ENCODE measurements around the gene STUB1. TPM values are rescaled to one million over a fixed set of nuclear protein-coding genes. Genes with fewer than 3 reads are reported as not detected.

Gene STUB1
- total and polyA plus RNA-seq, 2 donors (not counting 3 experiments of a cell fraction or from before 2014, with no cell fraction given), result 107 to 147 TPM

DNA sequence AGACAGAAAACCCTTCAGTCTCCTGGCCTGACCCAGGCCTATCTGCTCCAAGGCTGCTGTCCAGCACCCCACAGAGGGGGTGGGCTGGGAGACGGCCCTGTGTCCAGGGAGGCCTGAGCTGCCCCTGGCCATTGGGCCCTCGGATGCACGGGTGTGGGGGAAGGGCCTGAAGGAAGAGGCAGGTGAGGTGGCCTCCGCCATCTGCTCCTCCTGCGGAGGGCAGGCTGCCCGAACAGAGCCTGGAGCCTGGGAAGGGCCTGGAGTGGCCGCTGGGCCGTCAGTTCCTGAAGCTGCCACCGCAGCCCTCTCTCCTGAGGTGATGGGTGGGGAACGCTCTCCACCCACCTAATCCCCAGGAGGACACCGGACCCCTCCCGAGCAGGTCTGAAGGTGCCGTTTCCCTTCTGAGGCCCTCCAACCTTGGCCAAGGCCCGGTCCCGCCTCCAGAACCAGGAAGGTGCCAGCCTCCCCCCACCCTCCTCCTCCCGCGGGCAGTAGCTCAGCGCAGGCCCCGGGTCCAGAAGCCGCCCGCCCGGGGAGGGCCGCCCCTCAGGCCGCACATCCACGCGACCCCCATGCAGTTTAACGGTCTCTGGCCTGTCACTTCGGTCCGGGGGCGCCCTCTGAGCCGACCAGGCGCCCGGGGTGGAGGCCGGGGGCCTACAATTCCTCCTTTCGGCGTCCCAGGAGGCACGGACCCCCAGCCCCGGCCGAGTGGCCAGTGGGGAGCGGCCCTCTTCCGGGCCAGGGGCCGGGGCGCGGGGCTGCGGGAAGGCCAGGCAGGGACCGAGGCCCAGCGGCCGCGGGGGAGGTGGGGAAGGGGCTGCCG lies 24.6 kb downstream of the STUB1 start:
- no peak overlapping the region for H3K4me2 ChIP-seq (ENCODE audit: insufficient read depth, low read length)
- intact Hi-C loops (cut with micrococcal nuclease), result no loop called here
- no peaks in the 10 kb centered on the region for H3K36me3 ChIP-seq (ENCODE audit: control insufficient read depth in 2 of 2, extremely low read depth in 1 of 2, insufficient read depth in 2 of 2, low read length in 2 of 2)
- no peaks in the 10 kb centered on the region for H3K9me3 ChIP-seq (replicated peaks; ENCODE audit: control insufficient read depth, insufficient read depth, low read length)
- ChIA-PET CTCF (interaction anchor here (1.4 to 2.7 kb wide), 3 partner anchors 15 to 80 kb away, joined by 3 to 8 read pairs (median 4); partner anchors contain the start of genes ANTKMT and WDR24), POLR2A (interaction anchor here (0.6 kb wide), 1 partner anchor 364 kb away, joined by 6 read pairs; no protein-coding TSS in a partner anchor)
- no peaks in the 10 kb centered on the region for H3K4me1 ChIP-seq (ENCODE audit: control insufficient read depth, extremely low read depth, insufficient read depth, low read length)
- H4K20me1 ChIP-seq (replicated peaks; ENCODE audit: control insufficient read depth, extremely low read depth, insufficient read depth, low read length), result no peaks in the 10 kb centered on the region
- H3K27ac ChIP-seq (ENCODE audit: insufficient read depth, low read depth, low read length), result no peak overlapping the region
- dilution Hi-C loops (cut with MboI; ENCODE audit: extremely low pct_ligation_motif_present, low sequenced_read_pairs), result no loop called here
- H3K79me2 ChIP-seq (ENCODE audit: control insufficient read depth, insufficient read depth, low read length), result no peaks in the 10 kb centered on the region
- TF ChIP-seq, protein P1, sequence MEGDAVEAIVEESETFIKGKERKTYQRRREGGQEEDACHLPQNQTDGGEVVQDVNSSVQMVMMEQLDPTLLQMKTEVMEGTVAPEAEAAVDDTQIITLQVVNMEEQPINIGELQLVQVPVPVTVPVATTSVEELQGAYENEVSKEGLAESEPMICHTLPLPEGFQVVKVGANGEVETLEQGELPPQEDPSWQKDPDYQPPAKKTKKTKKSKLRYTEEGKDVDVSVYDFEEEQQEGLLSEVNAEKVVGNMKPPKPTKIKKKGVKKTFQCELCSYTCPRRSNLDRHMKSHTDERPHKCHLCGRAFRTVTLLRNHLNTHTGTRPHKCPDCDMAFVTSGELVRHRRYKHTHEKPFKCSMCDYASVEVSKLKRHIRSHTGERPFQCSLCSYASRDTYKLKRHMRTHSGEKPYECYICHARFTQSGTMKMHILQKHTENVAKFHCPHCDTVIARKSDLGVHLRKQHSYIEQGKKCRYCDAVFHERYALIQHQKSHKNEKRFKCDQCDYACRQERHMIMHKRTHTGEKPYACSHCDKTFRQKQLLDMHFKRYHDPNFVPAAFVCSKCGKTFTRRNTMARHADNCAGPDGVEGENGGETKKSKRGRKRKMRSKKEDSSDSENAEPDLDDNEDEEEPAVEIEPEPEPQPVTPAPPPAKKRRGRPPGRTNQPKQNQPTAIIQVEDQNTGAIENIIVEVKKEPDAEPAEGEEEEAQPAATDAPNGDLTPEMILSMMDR (IDR thresholded peaks at IDR 0.05; ENCODE audit: extremely low read depth in 1 of 2, insufficient read depth in 1 of 2, low read depth in 1 of 2, low read length in 2 of 2), result no peak
- peak; percentile 71 for TF ChIP-seq EZH2 (IDR thresholded peaks at IDR 0.05; ENCODE audit: borderline replicate concordance, low read depth, low read length, severe bottlenecking)
- BruUV-seq (replicated peaks), result no TSS peak
- H3K4me3 ChIP-seq (replicated peaks in 1 of 3; ENCODE audit: insufficient read depth in 1 of 3, low read depth in 1 of 3, low read length in 3 of 3), result no peak overlapping the region
- H3K9ac ChIP-seq (replicated peaks; ENCODE audit: extremely low read depth, insufficient read depth, low read length), result no peak overlapping the region
- H3K9me1 ChIP-seq (replicated peaks; ENCODE audit: control insufficient read depth, extremely low read depth, insufficient read depth, low read length), result no peaks in the 10 kb centered on the region
- DNase-seq (ENCODE audit: low read depth, low spot score) (no peak), FAIRE-seq (no peak)
- H3K27me3 ChIP-seq (ENCODE audit: control insufficient read depth in 2 of 2, insufficient read depth in 2 of 2, low read length in 2 of 2), result peaks cover 39 to 44% of the 10 kb centered on the region in 2 experiments
- no peak overlapping the region for H2AFZ ChIP-seq (ENCODE audit: low read depth, low read length)

All from endothelial cell of umbilical vein (primary cell).